Lower lobe of right lung (tissue), 2 donors: ENCODE results near the gene CISH. TPM values are rescaled to one million over a fixed set of nuclear protein-coding genes. Genes with fewer than 3 reads are reported as not detected.

ENCODE experiments used
- ATAC-seq, 2 donors: fragments of 200-7000 bp; cut with Tn5 transposase; one replicate each; pipeline ENCODE4 v1.9.1; 2020 to 2022; ENCODE audit warnings: mild to moderate bottlenecking in 2 of 2, moderate library complexity in 2 of 2
- DNase-seq: peaks from one replicate; pipeline ENCODE4 v3.0.0-alpha.2; 2020
- H3K27ac ChIP-seq: fragments of 200-600 bp; one replicate; pipeline ENCODE4 v1.8.0; 2022
- H3K27me3 ChIP-seq: fragments of 200-600 bp; one replicate; pipeline ENCODE4 v1.8.0; 2022; ENCODE audit warnings: low read depth
- H3K36me3 ChIP-seq: fragments of 200-600 bp; one replicate; pipeline ENCODE4 v1.8.0; 2022; ENCODE audit warnings: mild to moderate bottlenecking
- H3K4me1 ChIP-seq: fragments of 200-600 bp; one replicate; pipeline ENCODE4 v1.8.0; 2022
- H3K4me3 ChIP-seq: fragments of 200-600 bp; one replicate; pipeline ENCODE4 v1.8.0; 2022; ENCODE audit warnings: mild to moderate bottlenecking
- H3K9me3 ChIP-seq: fragments of 200-600 bp; one replicate; pipeline ENCODE4 v1.8.0; 2022
- intact Hi-C: fragments of 100-400 bp; cut with DNase I; formaldehyde crosslinking; loops from one replicate; pipeline ENCODE4 v1.11.0; 2022
- total RNA-seq: library from RNA; stranded (reverse); fragmentation: NEBNext Ultra II Directional; extraction: Animal tissue kit (Norgen Biotek cat#: 25700); gene quantifications from one replicate; pipeline ENCODE4 v1.2.1, GENCODE V29; 2021
- TF ChIP-seq, protein P1 (sequence below): fragments of 200-600 bp; IDR thresholded peaks from one replicate; pipeline ENCODE4 v1.8.0; 2022; ENCODE audit warnings: antibody characterized with exemption, mild to moderate bottlenecking
- donor health status: DM: no; HTN: yes; CAD: no; lungs with severe emphysema.

CISH gene
- total RNA-seq, 1 donor from 2014 or later = 48.8 TPM

DNA sequence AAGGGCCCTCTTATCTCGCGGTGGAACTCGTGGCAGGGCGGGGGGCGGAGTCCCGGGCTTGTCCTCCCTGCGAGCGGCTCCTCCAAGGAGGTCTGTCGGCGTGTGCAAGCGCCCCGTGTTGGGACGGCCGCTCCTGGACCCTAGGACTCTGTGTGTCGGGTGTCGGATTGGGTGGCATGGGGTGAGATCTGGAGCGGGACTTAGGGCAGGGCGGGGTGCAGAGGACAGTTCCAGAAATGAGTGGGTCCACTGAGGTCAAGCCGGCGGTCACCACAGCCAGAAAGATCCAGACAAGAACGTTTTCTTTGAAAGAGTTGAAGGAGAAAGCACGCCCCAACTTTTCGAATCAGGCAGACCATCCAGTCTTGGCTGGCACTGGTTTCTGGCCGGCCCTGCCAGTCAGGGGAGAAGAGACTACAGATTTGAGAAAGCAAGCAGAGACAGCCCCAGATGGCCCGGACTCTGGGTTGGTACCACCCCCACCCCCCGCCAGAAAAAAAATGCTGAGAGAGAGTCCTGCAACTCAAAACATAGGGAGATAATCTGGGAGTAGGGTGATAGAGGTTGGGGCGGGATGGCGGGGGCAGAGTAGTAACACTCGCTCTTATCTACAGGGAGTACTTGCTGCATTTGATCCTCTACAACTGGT lies 784 bp upstream of the CISH start:
- DNase-seq (no peak), ATAC-seq (no peak)
- no peaks in the 10 kb centered on the region for H3K9me3 ChIP-seq
- H3K27ac ChIP-seq = peak overlapping the region; percentile 91
- peaks cover 69% of the 10 kb centered on the region for H3K4me1 ChIP-seq
- no peaks in the 10 kb centered on the region for H3K27me3 ChIP-seq
- peak overlapping the region; percentile 83 for H3K4me3 ChIP-seq
- intact Hi-C loops = loop anchor here (5.0 kb wide), 1 partner anchor 40 kb away; no protein-coding TSS in a partner anchor
- H3K36me3 ChIP-seq = peaks cover 10% of the 10 kb centered on the region
- TF ChIP-seq, protein P1, sequence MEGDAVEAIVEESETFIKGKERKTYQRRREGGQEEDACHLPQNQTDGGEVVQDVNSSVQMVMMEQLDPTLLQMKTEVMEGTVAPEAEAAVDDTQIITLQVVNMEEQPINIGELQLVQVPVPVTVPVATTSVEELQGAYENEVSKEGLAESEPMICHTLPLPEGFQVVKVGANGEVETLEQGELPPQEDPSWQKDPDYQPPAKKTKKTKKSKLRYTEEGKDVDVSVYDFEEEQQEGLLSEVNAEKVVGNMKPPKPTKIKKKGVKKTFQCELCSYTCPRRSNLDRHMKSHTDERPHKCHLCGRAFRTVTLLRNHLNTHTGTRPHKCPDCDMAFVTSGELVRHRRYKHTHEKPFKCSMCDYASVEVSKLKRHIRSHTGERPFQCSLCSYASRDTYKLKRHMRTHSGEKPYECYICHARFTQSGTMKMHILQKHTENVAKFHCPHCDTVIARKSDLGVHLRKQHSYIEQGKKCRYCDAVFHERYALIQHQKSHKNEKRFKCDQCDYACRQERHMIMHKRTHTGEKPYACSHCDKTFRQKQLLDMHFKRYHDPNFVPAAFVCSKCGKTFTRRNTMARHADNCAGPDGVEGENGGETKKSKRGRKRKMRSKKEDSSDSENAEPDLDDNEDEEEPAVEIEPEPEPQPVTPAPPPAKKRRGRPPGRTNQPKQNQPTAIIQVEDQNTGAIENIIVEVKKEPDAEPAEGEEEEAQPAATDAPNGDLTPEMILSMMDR = no peak

DNA sequence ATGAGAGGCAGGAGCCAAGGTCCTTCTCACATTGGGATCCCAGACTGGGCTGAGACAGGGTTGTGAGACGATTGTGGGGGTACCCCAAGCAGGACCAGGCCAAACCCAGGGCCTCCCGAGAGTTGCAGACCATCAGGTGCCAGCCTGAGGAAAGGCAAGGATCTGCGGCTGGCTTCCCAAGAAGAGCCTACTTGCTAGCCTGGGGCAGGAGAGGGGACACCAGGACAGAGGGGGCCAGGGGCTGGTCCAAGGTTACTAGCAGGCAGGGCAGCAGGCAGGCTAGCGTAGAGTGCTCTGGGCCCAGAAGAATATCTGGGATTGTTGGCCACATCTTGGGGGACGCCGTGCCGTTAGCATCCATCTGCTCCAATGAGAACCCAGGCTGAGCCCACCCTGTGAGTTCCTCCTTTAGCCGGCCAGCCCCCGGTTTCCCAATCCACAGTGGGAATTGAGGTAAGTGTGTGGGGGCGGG lies 546 bp downstream of the CISH start:
- intact Hi-C loops = loop anchor here (5.0 kb wide), 1 partner anchor 39 kb away; no protein-coding TSS in a partner anchor
- ATAC-seq = peak in 1 of 2 donors; percentile 0
- peaks cover 23% of the 10 kb centered on the region for H3K36me3 ChIP-seq
- peaks cover 77% of the 10 kb centered on the region for H3K4me1 ChIP-seq
- H3K27me3 ChIP-seq = no peaks in the 10 kb centered on the region
- H3K27ac ChIP-seq = peak overlapping the region; percentile 91
- no peaks in the 10 kb centered on the region for H3K9me3 ChIP-seq
- H3K4me3 ChIP-seq = peak overlapping the region; percentile 83
- TF ChIP-seq, protein P1 = no peak
- DNase-seq = no peak

DNA sequence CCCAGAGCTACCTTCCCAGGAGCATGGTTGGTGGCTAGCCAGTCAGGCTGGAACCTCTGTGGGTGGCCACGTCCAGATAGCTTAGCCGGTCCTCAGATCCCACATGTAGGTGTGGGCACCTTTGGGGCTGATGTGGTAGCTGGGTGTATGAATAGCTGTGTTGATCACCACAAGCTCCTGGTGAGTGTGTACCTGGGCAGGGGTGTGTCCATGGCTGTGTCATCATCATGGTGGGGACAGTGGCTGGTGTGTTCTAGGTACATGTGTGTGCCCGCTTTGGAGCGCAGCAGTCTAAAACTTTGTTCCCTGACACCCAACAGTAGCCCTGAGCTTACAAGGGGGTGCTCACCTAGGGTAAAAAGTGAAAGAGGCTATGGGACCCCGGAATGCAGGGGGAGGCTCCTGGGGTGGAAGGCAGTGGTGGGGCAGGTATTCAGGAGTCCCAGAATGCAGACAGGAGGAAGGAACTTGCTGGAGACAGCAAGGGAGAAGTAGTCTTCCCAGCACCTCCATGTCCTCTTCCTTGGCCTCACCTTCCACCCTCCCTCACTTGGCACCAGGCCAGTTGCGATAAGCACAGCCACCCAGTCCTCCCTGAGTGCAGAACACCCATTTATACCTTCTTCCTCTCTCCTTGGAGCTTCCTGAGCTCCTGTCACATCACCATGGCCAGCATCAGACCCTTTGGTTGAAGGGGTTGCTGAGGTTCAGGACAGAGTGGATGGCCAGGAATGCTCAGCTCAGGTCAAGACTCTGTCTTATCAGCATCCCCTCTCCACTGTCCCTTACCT lies 1.2 kb downstream of the CISH start:
- TF ChIP-seq, protein P1 = no peak
- intact Hi-C loops = loop anchor here (5.0 kb wide), 1 partner anchor 38 kb away; no protein-coding TSS in a partner anchor
- Histone ChIP-seq H3K27me3 (no peaks in the 10 kb centered on the region), H3K4me3 (peak overlapping the region; percentile 83), H3K9me3 (no peaks in the 10 kb centered on the region), H3K27ac (peak overlapping the region; percentile 91), H3K4me1 (peaks cover 79% of the 10 kb centered on the region), H3K36me3 (peaks cover 28% of the 10 kb centered on the region)
- DNase-seq = peak; percentile 74
- no peak for ATAC-seq

DNA sequence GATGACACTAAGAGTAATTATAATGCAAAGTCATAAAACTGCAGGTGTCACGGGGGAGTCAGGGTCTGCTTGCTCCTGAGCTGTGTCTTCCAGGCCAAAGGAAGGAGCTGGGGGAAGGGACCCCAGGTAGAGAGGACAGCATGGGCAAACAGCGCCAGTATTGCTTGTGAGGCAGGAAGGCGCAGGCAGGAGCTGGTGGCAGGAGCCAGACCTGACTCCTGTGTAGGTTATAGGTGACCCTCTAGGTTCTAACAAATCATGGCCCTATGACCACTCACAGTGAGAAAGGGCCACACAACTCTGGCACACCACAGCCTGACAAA lies 1.9 kb downstream of the CISH start:
- Histone ChIP-seq H3K9me3 (no peaks in the 10 kb centered on the region), H3K27me3 (no peaks in the 10 kb centered on the region), H3K4me1 (peaks cover 85% of the 10 kb centered on the region), H3K27ac (peak overlapping the region; percentile 91), H3K4me3 (peak overlapping the region; percentile 83), H3K36me3 (peaks cover 35% of the 10 kb centered on the region)
- no peak for ATAC-seq
- DNase-seq = no peak
- intact Hi-C loops = loop anchor here (5.0 kb wide), 1 partner anchor 37 kb away; no protein-coding TSS in a partner anchor
- TF ChIP-seq, protein P1 = no peak

DNA sequence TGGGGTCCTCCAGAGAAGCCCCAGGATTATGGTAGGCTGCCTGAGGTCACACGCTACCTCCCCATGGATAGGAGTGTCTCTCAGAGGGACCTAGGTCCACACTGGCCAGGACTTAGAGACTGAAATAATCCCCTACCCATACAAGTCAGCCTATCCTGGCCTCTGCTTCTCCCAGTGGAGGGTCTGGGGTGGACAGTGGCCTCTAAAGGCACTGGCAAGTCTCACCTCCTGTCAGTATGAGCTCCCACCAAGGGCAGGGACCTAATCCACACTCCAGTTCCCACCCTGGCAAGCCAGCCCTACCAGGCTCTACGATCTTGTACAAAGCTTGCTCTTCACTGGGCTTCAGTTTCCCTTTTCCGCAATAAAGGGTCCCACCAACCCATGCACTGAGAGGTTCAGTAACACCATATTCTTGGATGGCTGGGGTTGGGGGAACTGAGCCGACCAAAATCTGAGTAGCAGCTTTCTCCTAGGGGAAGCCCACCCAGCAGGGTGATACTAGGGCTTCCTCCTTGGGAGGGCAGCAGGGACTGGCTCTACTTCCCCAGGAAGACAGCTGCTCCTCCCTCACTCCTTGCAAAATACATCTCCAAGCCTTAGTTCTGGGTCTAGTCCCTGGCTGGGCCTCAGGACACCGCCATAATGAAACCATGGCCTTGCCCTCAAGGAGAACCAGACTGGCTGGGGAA lies 2.4 kb downstream of the CISH start:
- Histone ChIP-seq H3K27ac (peak overlapping the region; percentile 91), H3K9me3 (no peaks in the 10 kb centered on the region), H3K36me3 (peaks cover 40% of the 10 kb centered on the region), H3K4me3 (peak overlapping the region; percentile 83), H3K4me1 (peaks cover 90% of the 10 kb centered on the region), H3K27me3 (no peaks in the 10 kb centered on the region)
- ATAC-seq (no peak), DNase-seq (no peak)
- intact Hi-C loops = no loop called here
- TF ChIP-seq, protein P1 = no peak
